HUES64 (cell line): ENCODE data around the gene KBTBD4.
"Not testable (repeated sequence)": the region's sequence is repeated elsewhere in the genome, so short reads cannot be mapped to it uniquely, and the experiment has no call there.

Experiments used
- H3K27ac ChIP-seq: 2 replicates; pipeline ENCODE4 v1.7.0; 2013; ENCODE audit warnings: low read depth, low read length, inconsistent platforms
- H3K27me3 ChIP-seq: 2 replicates; pipeline ENCODE4 v1.6.1; 2013; ENCODE audit warnings: mild to moderate bottlenecking, low read length; ENCODE audit not compliant: insufficient read depth
- H3K36me3 ChIP-seq: 2 replicates; pipeline ENCODE4 v1.6.1; 2013; ENCODE audit warnings: mild to moderate bottlenecking, low read length; ENCODE audit not compliant: insufficient read depth
- H3K4me1 ChIP-seq: 2 replicates; pipeline ENCODE4 v1.6.1; 2013; ENCODE audit warnings: mild to moderate bottlenecking, low read length, moderate library complexity; ENCODE audit not compliant: insufficient read depth
- H3K4me3 ChIP-seq: 2 replicates; pipeline ENCODE4 v1.5.1; 2013; ENCODE audit warnings: mild to moderate bottlenecking, low read length, moderate library complexity
- H3K9ac ChIP-seq: 2 replicates; pipeline ENCODE4 v1.6.1; 2013; ENCODE audit warnings: mild to moderate bottlenecking, low read depth, low read length
- H3K9me3 ChIP-seq: 2 replicates; pipeline ENCODE4 v1.6.1; 2013; ENCODE audit warnings: low read depth, low read length; ENCODE audit not compliant: insufficient read depth
- WGBS: fragments of 150-250, 120-280 bp; methylation state at CpG from one replicate; pipeline ENCODE4 v1.1.7; 2013; ENCODE audit warnings: missing lambda C conversion rate; 5-methylcytosine and 5-hydroxymethylcytosine counted together

Gene KBTBD4

GRCh38 chr11:47571357-47571729 is 7.4 kb downstream of the KBTBD4 start:
- no peaks in the 10 kb centered on the region for H3K9me3 ChIP-seq
- peaks cover 65% of the 10 kb centered on the region for H3K36me3 ChIP-seq
- no peak overlapping the region for H3K27ac ChIP-seq
- H3K9ac ChIP-seq, result no peak overlapping the region
- peaks cover 4% of the 10 kb centered on the region; the same call in 1 of the 2 replicates for H3K4me1 ChIP-seq
- H3K4me3 ChIP-seq, result no peak overlapping the region
- WGBS, result 93% methylated on average over 4 of the region's 4 CpGs
- H3K27me3 ChIP-seq, result no peaks in the 10 kb centered on the region

GRCh38 chr11:47570651-47571356 is 8.0 kb downstream of the KBTBD4 start:
- Histone ChIP-seq H3K4me1 (peaks cover 4% of the 10 kb centered on the region; the same call in 1 of the 2 replicates), H3K36me3 (peaks cover 63% of the 10 kb centered on the region), H3K9me3 (no peaks in the 10 kb centered on the region), H3K27ac (no peak overlapping the region), H3K4me3 (no peak overlapping the region), H3K27me3 (no peaks in the 10 kb centered on the region), H3K9ac (no peak overlapping the region)
- WGBS, result 97% methylated on average over 3 of the region's 3 CpGs

GRCh38 chr11:47569646-47570045 is 9.1 kb downstream of the KBTBD4 start:
- Histone ChIP-seq H3K36me3 (peaks cover 54% of the 10 kb centered on the region), H3K9me3 (no peaks in the 10 kb centered on the region), H3K27me3 (no peaks in the 10 kb centered on the region), H3K27ac (no peak overlapping the region), H3K4me1 (peaks cover 4% of the 10 kb centered on the region; the same call in 1 of the 2 replicates), H3K4me3 (no peak overlapping the region), H3K9ac (no peak overlapping the region)
- 93% methylated on average over 7 of the region's 7 CpGs for WGBS

GRCh38 chr11:47566149-47566698 is 12.5 kb downstream of the KBTBD4 start:
- peaks cover 20% of the 10 kb centered on the region for H3K36me3 ChIP-seq
- no peaks in the 10 kb centered on the region for H3K9me3 ChIP-seq
- peak overlapping the region; percentile 76 for H3K4me3 ChIP-seq
- peak overlapping the region; percentile 92 for H3K9ac ChIP-seq
- WGBS, result 29% methylated on average over 17 of the region's 17 CpGs
- no peaks in the 10 kb centered on the region for H3K27me3 ChIP-seq
- H3K27ac ChIP-seq, result 0 out of 2 replicates have a peak overlapping the region, but pooled peaks have one; percentile 68
- H3K4me1 ChIP-seq, result peaks cover 4% of the 10 kb centered on the region; the same call in 1 of the 2 replicates

GRCh38 chr11:47565340-47566148 is 13.2 kb downstream of the KBTBD4 start, which contains the start of gene PTPMT1:
TSS of gene PTPMT1 (plus strand) at chr11:47565599. CDS start at chr11:47565623, 24 bp downstream.
- under 1% methylated on average over 86 of the region's 86 CpGs for WGBS
- H3K9me3 ChIP-seq, result no peaks in the 10 kb centered on the region
- H3K27me3 ChIP-seq, result no peaks in the 10 kb centered on the region
- H3K4me1 ChIP-seq, result peaks cover 4% of the 10 kb centered on the region; the same call in 1 of the 2 replicates
- H3K36me3 ChIP-seq, result peaks cover 13% of the 10 kb centered on the region
- H3K4me3 ChIP-seq, result peak within 1 kb of the TSS; percentile 76
- H3K27ac ChIP-seq, result peak within 1 kb of the TSS; percentile 68
- H3K9ac ChIP-seq, result peak within 1 kb of the TSS; percentile 92

- Histone ChIP-seq H3K4me1 (peaks cover 4% of the 10 kb centered on the region; the same call in 1 of the 2 replicates), H3K27ac (no peak overlapping the region), H3K9me3 (no peaks in the 10 kb centered on the region), H3K36me3 (peaks cover 7% of the 10 kb centered on the region), H3K27me3 (no peaks in the 10 kb centered on the region), H3K9ac (peak overlapping the region; percentile 92), H3K4me3 (peak overlapping the region; percentile 76)
- 26% methylated on average over 11 of the region's 11 CpGs for WGBS
Measured at GRCh38 chr11:47564933-47565339, 13.8 kb downstream of the KBTBD4 start.

GRCh38 chr11:47564366-47564765 is 14.4 kb downstream of the KBTBD4 start:
- H3K4me1 ChIP-seq, H3K9me3 ChIP-seq, H3K27me3 ChIP-seq, H3K36me3 ChIP-seq, H3K9ac ChIP-seq, H3K27ac ChIP-seq: not testable (repeated sequence)
- peak overlapping the region; percentile 76; the same call in 1 of the 2 replicates for H3K4me3 ChIP-seq
- WGBS, result 93% methylated on average over 10 of the region's 10 CpGs

GRCh38 chr11:47562393-47562792 is 16.4 kb downstream of the KBTBD4 start:
- not testable (repeated sequence) for H3K27ac ChIP-seq
- 97% methylated on average over 4 of the region's 4 CpGs for WGBS

GRCh38 chr11:47560426-47560825 is 18.3 kb downstream of the KBTBD4 start:
- Histone ChIP-seq H3K36me3 (no peaks in the 10 kb centered on the region), H3K4me1 (no peaks in the 10 kb centered on the region), H3K9ac (no peak overlapping the region), H3K27ac (no peak overlapping the region), H3K9me3 (no peaks in the 10 kb centered on the region), H3K4me3 (no peak overlapping the region), H3K27me3 (no peaks in the 10 kb centered on the region)
- whole genome bisulfite sequencing, result 90% methylated on average over 2 of the region's 2 CpGs

More at GRCh38 chr11:47562393-47562792, 16.4 kb downstream of the KBTBD4 start:
- H3K9ac ChIP-seq, H3K36me3 ChIP-seq, H3K4me1 ChIP-seq, H3K4me3 ChIP-seq, H3K9me3 ChIP-seq, H3K27me3 ChIP-seq: not testable (repeated sequence)

GRCh38 chr11:47558695-47559094 is 20.1 kb downstream of the KBTBD4 start:
- H3K4me3 ChIP-seq, result no peak overlapping the region
- no peak overlapping the region for H3K27ac ChIP-seq
- no peaks in the 10 kb centered on the region for H3K36me3 ChIP-seq
- no peaks in the 10 kb centered on the region for H3K4me1 ChIP-seq
- WGBS, result no CpG with 5 or more reads among the region's 1 CpG
- H3K27me3 ChIP-seq, result no peaks in the 10 kb centered on the region
- no peaks in the 10 kb centered on the region for H3K9me3 ChIP-seq
- H3K9ac ChIP-seq, result no peak overlapping the region

GRCh38 chr11:47557004-47557403 is 21.8 kb downstream of the KBTBD4 start:
- not testable (repeated sequence) for H3K4me1 ChIP-seq, H3K27me3 ChIP-seq, H3K27ac ChIP-seq, H3K9me3 ChIP-seq, H3K4me3 ChIP-seq, H3K9ac ChIP-seq, H3K36me3 ChIP-seq
- WGBS, result 98% methylated on average over 10 of the region's 12 CpGs
